ENCODE data around the gene KDM4B.

DNA sequence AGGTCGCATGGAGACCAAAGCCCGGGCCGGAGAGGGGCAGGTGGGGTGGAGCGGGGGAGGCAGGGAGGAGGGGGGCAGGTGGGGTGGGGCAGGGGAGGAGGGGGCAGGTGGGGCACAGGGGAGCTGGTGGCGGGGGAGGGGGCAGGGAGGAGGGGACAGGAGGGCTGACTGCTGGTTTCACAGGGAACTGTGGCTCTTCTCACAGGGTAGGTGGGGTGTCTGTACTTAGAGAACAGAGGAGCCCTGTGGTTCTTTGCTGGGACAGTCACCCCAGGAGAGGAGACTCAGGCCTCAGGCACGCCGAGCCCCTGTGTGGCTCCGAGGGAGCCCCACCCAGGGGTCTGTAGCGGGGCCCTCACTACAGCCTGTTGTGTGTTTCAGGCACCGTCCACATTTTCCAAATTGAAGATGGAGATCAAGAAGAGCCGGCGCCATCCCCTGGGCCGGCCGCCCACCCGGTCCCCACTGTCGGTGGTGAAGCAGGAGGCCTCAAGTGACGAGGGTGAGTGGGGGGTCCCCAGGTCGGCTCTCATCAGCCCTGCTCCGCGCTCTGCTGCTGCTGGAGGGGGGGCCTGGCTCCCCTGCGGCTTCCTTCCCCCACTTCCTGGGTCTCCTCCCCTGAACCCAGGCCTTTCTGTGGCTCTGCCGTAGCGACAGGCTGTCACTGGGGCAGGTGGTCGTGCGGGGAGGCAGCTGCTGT, 162.7 kb downstream of the KDM4B start:
- TF ChIP-seq NFYB (IDR thresholded peaks at IDR 0.05; ENCODE audit: extremely low read depth, insufficient read length) (no peak), TCF7L2 (IDR thresholded peaks at IDR 0.05; ENCODE audit: low read depth, low read length) (no peak), POLR2A (conservative IDR thresholded peaks at IDR 0.05) (no peak), RAD21 (CRISPR knock-in tag; conservative IDR thresholded peaks at IDR 0.05 in 1 of 2, IDR thresholded peaks at IDR 0.05 in 1 of 2) (no peak)
